Stimulated activated CD4-positive, alpha-beta T cell treated with anti-CD3 and anti-CD28 coated beads, Interleukin-4, amount 100 ng/mL, for 4 hours (primary cell): ENCODE results near the gene PLEKHG2.
"Not testable (repeated sequence)": the region's sequence is repeated elsewhere in the genome, so short reads cannot be mapped to it uniquely, and the experiment has no call there.

ENCODE experiments used
- DNase-seq, 2 experiments: peaks; one replicate each; pipeline ENCODE4 v3.0.0-alpha.2; 2020

PLEKHG2 gene

DNA sequence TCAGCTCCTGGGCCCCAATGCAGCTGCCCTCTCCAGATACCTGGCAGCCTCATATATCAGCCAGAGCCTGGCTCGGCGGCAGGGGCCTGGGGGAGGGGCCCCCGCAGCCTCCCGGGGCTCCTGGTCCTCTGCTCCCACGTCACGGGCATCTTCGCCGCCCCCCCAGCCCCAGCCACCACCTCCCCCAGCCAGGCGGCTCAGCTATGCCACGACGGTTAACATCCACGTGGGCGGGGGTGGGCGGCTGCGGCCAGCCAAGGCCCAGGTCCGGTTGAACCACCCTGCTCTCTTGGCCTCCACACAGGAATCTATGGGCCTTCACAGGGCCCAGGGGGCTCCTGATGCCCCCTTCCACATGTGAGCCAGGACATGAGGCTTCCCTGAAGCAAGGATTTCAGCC, 12.5 kb downstream of the PLEKHG2 start:
- DNase-seq, result no peak

DNA sequence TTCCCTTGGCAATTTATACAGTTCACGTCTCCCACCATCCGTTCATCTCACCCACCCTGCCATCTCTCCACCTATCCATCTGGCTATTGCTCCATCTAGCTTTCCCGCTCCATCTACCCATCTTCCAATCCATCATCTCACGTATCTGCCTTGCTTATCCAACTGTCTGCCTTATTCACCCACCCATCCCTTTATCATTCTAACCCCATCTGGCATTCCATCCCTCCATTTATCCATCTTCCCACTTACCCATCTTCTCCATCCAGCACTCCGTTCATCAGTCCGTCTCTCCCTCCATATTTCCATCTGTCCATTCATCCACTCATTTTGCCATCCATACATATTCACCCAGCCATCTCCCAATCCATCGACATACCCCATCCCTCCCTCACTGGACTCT, 13.3 kb downstream of the PLEKHG2 start:
- DNase-seq, result no peak

DNA sequence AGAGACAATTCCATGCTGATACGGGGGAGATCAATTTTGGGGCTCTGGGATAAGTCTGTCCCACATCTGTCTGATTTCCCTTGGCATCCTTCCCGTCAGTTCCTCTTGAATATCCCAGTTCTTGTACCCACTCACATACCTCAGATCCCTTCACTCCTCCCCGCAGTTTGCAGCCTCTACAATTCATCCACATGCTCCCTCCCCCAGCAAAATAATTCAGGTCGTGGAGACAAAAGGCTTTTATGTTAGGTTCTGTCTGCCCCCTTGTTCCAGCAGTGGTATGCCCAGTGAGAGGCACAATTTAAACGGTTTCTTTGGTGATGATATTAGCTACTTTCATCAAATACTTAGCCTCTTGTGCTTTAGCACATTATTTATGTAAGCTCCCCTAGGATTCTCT, 13.7 kb downstream of the PLEKHG2 start:
- DNase-seq, result no peak

DNA sequence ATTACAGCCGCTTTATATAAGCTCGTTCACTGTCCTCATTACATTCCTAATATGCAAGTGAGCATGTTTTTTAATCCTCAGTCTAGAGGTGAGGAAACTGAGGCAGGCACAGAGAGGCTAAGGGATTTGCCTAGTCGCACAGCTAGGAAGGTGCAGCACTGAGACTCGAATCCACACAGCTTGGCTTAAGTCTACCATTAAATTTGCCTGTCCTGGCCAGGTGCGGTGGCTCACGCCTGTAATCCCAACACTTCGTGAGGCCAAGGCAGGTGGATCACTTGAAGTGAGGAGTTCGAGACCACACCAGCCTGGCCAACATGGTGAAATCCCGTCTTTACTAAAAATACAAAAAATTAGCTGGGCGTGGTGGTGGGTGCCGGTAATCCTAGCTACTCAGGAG, 15.2 kb downstream of the PLEKHG2 start:
- no peak for DNase-seq

DNA sequence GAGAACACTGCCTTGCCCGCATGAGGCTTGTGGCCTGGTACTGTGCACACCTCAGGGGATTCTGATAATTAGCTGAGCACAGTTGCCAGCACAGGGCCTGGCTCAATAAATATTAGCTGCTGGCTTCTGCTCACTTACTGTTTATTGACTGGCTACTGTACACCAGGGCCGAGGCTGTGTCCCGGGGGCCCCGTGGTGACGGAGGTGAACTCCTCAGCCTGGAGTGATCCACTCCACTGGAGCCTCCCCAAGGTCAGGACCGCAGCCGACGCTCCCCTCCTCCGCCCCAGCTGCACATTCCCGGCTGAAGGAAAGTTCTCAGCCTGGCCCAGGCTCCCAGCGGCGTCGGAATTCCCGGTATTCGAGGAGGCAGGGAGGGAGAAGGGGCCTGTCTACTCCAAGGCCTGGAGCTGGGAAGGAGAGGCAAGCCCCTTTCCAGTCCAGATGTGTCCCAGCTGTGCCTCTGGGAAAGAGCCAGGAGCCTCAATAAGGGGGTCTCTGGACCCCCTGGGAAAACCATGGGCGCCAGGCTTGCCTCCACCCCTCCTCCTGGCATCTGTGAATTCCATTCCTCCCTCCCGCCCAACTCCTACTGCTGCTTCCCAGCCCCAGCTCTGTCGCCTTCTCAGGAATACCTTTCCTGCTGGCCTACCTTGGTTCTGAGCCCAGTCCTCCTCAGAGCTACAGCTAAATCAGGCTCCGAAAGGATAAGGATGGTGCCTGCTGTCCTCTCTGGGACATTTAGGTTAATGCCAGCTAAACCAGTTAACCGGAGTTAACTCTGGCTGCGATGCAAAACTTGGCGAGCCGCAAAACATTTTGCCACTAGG, 16.0 kb downstream of the PLEKHG2 start:
- no peak for DNase-seq

DNA sequence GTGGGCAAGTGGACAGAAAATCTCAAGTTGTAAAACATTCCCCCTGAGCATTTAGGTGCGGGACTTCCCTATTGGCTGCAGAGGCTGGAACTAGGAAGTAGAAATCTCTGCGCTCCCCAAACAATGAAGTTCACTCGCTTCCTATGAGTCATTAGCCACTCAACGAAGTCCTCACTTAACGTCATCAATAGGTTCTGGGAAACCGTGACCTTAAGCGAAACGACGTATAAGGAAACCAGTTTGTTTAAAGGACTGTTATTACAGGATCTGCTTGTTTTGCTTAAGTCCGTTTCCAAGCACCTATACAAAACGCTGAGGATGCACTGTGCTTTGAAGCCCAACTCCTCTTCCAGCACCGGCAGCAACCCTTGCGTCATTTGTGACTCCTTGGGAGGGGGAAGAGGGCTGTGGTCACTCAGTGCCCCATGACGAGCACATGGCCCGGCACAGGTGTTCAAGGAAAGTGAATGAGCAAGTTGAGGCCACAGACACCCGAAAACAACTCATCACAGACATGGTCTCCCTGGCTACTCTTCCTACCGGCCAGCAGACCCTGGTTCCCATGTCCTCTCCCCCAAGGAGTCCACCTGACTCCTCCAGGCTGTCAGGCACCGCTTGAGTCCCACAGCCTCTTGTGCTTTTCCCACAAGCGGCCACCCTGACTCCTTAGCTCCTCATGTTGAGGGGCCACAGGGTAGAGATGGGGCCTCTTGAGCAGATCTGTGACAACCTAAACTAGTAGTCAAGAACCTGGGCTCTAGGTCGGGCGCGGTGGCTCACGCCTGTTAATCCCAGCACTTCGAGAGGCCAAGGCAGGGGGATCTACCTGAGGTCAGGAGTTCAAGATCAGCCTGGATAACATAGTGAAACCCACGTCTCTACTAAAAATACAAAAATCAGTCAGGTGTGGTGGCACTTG, 18.5 kb downstream of the PLEKHG2 start:
- peak in 1 of 2 experiments; percentile 44 for DNase-seq

DNA sequence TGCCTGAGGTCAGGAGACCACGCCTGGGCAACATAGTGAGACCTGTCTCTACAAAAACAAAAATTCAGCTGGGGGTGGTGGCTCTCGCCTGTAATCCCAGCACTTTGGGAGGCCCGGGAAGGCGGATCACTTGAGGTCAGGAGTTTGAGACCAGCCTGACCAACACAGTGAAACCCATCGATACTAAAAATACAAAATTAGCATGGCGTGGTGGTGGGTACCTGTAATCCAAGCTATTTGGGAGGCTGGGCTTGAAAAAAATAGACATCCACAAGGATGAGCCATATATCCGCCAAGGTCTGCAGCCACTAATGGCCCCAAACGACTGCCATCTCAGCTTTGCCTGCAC, 20.2 kb downstream of the PLEKHG2 start:
- DNase-seq, result no peak

DNA sequence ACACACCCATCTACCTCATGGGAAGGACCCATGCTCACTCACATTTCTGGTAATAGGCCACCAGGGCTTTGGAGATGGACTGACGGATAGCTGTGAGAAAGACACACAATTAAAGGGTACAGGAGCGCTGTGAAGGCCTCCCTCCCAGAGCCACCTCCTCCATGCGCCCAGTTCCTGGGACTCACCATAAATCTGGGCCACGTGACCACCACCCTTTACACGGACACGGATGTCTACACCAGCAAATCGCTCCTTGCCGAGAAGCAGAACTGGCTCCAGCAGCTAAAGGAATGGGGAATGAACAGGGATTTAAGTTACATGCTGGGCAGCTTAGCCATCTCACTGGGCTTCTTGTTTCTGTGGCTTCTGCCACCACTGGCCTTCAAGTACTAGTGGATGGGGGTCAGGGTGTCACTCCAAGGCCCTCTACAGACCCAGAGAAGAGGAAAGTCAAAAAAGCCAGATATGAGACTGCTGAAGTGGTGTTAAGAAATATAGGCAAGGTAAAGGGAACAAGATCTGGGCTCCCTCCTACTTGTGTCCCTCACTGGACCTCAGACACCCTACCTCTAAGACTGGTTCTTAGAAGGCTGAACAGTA, 21.1 kb downstream of the PLEKHG2 start:
- no peak for DNase-seq

DNA sequence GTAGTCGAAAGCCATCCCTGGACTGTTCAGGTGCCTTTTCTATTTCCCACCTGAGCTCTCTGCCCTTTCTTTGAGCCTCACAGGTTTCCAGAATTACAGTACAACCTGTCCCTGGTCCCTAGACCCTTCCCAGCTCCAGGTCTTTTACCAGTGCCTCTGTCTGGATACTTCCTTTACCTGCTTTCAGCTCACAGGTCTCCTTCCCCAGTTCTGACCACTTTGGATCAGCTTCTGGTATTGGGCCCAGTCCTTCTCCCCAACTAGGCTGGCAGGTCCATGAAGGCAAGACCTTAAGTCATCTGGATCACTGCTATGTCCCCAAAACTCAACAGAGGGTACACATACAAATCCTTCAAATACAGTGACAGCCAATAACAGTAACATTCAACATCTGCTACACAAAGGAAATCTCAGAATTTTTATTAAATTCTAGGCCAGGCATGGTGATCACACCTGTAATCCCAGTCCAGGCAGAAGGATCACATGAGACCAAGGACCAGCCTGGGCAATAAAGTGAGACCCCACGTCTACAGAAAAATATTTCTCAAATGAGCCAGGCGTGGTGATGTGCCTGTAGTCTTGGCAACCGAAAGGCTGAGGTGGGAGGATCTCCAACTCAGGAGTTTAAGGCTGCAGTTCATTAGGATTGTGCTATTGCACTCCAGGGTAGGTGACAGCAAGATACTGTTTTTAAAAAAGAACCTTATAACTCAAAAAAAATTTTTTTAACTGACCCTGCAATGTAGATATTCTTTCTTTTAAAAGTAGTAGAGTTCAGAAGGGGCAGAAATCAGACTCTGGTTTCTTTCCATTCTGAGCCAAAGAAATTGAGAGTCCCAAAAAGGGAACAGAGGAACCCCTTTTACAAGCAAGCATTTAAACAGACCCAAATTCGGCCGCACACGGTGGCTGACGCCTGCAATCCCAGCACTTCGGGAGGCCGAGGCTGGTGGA, 21.9 kb downstream of the PLEKHG2 start:
- no peak for DNase-seq

DNA sequence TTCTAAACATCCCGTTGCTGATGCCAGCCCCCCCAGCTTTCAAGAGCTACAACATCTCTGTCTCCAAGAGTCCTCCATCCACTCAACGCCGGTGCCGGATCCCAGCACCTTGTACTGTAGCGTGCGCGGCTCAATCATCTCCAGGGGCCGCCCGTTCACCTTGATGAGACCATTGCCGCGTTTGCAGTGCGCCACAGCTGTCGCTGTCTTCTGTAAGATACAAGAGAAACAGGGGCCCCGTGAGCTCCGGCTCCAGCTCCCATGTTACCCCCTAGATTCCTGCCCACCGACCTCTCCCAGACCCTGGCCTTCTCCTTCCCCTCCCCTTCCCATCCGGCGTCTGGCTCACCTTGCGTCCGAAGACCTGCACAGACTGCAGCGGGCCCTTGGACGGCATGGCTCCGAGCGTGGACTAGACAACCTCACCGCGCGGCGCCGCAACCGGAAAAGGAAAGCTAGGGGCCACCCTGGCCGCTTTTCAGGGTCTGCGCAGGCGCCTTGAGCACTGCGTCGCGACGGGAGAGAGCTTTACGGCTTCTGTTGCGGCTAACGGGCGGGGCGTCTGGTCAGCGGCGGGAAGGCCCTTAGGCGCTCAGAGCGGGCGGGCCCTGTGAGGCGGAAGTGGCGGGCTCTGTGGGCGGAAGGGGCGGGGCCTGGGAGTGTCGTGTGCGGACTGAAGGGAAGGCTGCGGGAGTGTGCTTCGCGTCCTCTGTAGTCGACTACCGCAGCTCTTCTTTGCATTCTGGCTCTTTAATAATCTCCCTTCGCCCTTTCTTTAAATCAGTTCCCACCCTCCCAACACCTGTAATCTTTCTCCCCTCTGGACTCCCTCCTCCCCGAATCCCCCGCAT, 23.3 kb downstream of the PLEKHG2 start, which contains the start of gene RPS16:
RPS16 (minus strand) TSS at position 451 of the 851 bp plus-strand sequence; CDS start at position 397, 54 bp downstream.
- peak; percentile 99 for DNase-seq

DNA sequence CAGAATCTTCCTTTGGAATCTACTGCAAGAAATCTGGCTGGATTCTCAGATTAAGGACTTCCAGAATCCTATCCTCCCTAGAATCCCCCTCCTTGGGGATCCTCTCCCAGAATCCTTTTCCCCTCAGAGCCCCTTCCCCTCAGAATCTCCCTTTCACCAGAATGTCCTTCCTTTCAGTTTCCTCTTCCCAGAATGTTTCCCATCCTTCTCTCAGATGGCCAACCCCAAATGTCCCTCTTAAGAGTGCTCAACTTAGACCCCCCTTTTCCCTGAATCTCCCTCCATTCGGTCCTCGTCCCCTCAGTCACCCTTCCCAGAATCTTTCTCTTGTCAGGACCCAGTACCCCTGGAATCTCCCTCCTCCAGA, 23.9 kb downstream of the PLEKHG2 start:
- DNase-seq, result no peak

DNA sequence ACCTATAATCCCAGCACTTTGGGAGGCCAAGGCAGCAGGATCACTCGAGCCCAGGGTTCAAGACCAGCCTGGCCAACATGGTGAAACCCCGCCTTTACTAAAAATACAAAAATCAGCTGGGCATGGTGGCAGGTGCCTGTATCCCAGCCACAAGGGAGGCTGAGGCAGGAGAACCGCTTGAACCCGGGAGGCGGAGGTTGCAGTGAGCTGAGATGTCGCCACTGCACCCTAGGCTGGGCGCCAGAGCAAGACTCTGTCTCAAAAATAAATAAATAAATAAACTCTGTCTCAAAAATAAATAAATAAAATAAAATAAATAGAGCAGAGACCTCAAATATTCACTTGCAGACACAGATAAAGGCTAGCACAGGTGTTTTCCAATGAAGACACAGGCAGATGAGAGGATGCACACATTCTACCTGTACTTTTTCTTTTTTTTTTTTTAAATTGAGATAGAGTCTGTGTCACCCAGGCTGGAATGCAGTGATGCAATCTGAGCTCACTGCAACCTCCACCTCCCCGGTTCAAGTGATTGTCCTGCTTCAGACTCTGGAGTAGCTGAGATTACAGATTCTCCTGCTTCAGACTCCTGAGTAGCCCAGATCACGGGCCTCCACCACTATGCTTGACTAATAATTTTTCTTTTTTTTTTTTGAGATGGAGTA, 25.9 kb downstream of the PLEKHG2 start:
- DNase-seq, result no peak

DNA sequence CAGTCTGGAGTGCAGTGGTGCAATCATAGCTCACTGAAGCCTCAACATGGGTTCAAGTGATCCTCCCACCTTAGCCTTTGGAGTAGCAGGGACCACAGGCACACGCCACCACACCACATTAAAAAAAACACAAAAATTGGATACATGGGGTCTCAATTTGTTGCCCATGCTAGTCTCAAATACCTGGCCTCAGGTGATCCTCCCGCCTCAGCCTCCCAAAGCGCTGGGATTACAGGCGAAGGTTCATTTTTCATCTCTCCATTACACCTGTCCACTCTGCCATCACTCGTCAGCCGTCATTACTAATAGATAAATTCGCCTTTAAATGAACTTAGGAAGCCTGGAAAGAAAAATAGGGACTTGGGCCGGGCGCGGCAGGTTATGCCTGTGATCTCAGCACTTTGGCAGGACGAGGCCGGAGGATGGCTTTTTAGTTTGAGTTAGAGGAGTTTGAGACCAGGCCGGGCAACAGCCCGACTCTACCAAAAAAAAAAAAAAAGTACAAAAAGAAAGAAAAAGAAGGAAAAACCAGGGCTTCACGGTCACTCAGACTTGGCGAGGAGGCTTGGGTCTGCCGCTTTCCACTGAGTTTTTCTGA, 32.2 kb downstream of the PLEKHG2 start:
- no peak for DNase-seq

DNA sequence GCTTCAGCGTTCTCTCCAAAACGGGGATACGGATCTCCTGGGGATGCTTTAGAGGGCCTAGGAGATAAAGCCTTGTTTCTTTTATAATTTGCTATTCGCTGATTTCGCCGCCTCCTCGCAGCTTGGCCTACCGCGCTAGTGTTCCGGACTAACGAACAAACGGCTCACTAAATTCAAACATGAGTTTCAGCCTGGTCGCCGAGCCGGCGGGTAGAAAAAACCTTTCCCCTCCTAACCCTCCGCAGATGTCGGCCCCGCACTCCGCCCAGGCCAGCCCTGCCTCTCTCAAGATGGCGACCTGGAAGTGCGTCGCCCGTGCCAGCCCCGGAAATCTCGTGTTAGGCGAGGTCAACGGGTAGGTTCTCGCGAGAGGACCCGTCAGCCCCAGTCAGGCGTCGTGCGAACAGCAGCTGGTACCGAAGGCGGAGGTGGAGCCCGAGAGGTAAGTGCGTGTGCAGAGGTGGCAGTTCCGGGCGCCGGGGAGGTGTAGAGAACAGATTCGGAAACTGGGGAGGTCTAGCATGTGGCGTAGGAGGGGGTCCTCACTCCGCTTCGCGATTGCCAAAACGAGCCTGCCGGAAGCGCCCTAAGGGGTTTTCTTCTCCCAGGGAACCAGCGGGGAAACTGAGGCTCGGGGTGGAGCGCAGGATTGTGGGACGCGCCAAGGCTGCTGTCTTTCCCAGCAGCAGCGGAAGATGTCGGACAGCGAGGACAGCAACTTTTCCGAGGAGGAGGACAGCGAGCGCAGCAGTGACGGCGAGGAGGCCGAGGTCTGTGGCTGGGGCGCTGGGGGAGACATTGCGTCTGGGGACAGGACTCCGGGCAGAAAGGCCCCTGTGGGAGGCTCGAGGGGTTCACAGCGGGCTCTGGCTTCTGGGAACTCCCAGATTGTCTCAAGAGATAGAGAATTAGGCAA, 33.0 kb downstream of the PLEKHG2 start, which contains the start of gene SUPT5H:
SUPT5H (plus strand) TSS at position 387 of the 916 bp plus-strand sequence; CDS start at position 696, 309 bp downstream.
- DNase-seq, result peak; percentile 93 to 99

DNA sequence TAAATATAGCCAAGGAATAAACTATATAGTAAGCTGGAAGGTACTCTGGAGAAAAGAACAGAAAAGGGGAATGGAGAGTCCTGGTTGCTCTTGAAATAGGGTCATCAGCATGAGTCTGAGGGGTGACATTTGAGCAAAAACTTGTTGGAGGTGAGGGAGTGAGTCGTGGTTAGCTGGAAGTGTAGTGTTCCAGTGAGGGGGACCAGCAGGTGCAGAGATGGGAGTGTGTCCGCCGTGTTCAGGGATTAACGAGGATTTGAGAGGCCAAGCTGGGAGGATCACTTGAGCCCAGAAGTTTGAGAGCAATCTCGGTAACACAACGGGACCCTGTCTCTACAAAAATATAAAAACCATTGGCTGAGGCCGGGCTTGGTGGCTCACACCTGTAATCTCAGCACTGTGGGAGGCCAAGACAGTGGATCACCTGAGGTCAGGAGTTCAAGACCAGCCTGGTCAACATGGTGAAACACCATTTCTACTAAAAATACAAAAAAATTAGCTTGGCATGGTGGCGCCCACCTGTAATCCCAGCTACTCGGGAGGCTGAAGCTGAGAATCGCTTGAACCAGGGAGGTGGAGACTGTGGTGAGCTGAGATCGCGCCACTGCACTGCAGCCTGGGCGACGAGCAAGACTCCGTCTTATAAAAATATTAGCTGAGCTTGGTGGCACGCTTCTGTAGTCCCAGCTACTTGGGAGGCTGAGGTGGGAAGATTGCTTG, 34.1 kb downstream of the PLEKHG2 start:
- no peak for DNase-seq

DNA sequence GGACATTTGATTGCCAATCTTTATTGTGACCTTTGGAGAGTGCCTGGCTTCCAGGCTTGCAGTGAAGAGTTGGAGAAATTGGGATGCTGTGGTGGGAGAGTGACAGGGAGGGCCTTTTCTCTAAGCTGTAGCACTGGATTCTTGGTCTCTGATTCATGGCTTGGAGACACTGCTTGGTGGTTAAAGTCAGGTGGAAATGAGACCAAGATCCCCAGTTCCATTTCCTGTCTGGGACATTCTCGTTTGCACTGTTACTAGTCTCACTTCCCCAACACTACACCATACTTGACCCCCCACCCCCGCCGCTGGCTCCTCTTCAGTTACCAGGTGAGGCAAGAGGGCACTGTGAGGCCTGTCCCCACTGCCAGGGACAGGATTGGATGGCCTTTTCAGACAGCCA, 35.8 kb downstream of the PLEKHG2 start:
- no peak for DNase-seq

DNA sequence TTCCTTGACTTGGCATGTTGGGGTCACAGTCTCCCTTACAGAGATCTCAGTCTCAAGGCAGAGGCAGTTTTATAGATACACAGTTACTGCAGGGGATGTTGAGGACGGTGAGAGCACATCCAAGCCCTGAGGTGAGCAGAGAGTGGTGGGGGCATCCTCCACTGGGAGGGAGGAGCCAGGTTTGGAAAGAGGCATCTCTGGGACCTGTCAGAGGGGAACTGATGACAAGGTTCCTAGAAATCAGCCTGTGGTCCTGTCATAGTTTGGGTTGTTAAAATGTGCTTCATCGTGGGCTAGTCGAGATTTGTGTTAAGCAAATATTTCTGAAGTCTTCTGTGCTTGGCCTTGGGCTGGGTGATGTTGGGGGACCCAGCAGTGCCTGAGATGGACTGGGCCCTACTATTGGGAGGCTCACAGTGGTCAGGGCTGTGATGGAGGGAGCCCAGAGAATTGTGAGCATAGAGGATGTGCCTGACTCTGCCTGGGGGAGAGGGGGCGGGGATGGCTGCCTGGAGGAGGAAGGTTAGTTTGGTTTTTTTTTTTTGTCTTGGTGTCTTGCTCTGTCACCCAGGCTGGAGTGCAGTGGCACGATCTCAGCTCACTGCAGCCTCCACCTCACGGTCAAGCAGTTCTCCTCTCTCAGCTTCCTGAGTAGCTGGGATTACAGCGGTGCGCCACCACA, 36.8 kb downstream of the PLEKHG2 start:
- no peak for DNase-seq

DNA sequence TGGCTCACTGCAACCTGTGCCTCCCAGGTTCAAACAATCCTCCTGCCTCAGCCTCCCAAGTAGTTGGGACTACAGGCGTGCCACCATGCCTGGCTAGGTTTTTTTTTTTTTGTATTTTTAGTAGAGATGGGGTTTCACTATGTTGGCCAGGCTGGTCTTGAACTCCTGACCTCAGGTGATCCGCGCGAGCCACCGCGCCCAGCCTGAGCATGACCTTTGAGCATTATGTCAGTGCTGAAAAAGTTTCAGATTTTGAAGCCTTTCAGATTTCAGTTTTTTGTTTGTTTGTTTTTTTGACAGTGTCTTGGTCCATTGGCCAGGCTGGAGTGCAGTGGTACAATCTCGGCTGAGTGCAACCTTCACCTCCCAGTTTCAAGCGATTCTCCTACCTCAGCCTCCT, 38.8 kb downstream of the PLEKHG2 start:
- DNase-seq, result not testable (repeated sequence)
